ENCODE results near the gene AKT1. TPM values are rescaled to one million over a fixed set of nuclear protein-coding genes. Genes with fewer than 3 reads are reported as not detected.
A peak's percentile ranks its signal among the peaks of the same experiment; 100 is the strongest.

The AKT1 gene
- total and polyA plus RNA-seq, 2 of the 4 experiments (the other 2 are of a cell fraction), result 193 to 221 TPM

DNA sequence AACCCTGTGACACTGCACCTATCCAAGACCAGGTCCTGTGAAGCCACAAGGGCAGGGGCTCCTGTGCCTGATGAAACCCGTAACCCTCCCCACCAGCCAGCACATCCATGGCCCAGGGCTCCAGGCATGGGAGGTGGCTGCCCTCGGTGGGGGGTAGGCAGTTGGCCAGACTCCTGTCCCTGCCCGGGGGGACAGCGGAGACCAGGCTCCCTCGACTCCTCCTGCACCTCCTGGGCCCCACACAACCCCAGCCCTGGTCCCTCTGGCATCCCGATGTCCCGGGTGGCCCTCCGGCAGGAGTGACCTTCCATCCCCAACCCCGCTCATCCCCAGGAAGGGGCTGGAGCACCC is 11.4 kb downstream of the AKT1 start:
- no peak overlapping the region for H3K9ac ChIP-seq (ENCODE audit: low read depth, low read length)
- no peak overlapping the region for H2BK120ac ChIP-seq (ENCODE audit: low read depth, low read length)
- no peak overlapping the region for H3K18ac ChIP-seq (ENCODE audit: low read depth, low read length)
- H3K4me3 ChIP-seq (ENCODE audit: insufficient read depth, low read depth, low read length), result no peak overlapping the region
- ChIA-PET CTCF (no interaction called here), POLR2A (ENCODE audit: unreplicated experiment) (no interaction called here)
- peak overlapping the region; percentile 5 for H2AK9ac ChIP-seq (replicated peaks; ENCODE audit: low read depth, low read length, poor library complexity)
- no peaks in the 10 kb centered on the region for H3K27me3 ChIP-seq (ENCODE audit: control insufficient read depth, insufficient read depth, low read length)
- H2AFZ ChIP-seq (replicated peaks; ENCODE audit: low read length, poor library complexity), result no peak overlapping the region
- no peak overlapping the region for H2BK20ac ChIP-seq (ENCODE audit: low read depth, low read length)
- intact Hi-C loops (cut with micrococcal nuclease), result no loop called here
- H3K9me3 ChIP-seq (ENCODE audit: control insufficient read depth, insufficient read depth, low read length), result no peaks in the 10 kb centered on the region
- peaks cover 66% of the 10 kb centered on the region for H4K20me1 ChIP-seq (ENCODE audit: insufficient read depth, low read length)
- no peak overlapping the region for H2AK5ac ChIP-seq (ENCODE audit: low read depth, low read length)
- peaks cover 33% of the 10 kb centered on the region for H3K36me3 ChIP-seq (ENCODE audit: control insufficient read depth, insufficient read depth, low read length)
- dilution Hi-C loops (cut with HindIII; ENCODE audit: low sequenced_read_pairs, unreplicated experiment), result no loop called here
- no peak overlapping the region for H4K91ac ChIP-seq (ENCODE audit: insufficient read depth, low read depth, low read length)
- no peak overlapping the region for H3K23ac ChIP-seq (ENCODE audit: low read depth, low read length)
- no peaks in the 10 kb centered on the region for H3K9me1 ChIP-seq (ENCODE audit: insufficient read depth, low read length)
- H2BK5ac ChIP-seq (ENCODE audit: low read depth, low read length, poor library complexity, severe bottlenecking), result no peak overlapping the region
- peaks cover 5 to 37% of the 10 kb centered on the region in 2 experiments; a peak in 3 of 4 replicates for H3K79me1 ChIP-seq (ENCODE audit: low read depth in 1 of 2, low read length in 2 of 2)
- no peaks in the 10 kb centered on the region for H3K4me1 ChIP-seq (ENCODE audit: control insufficient read depth, insufficient read depth, low read length)
- no peak overlapping the region for H3K4ac ChIP-seq (ENCODE audit: low read depth, low read length)
- no peak overlapping the region for H3K14ac ChIP-seq (replicated peaks; ENCODE audit: low read depth, low read length)
- H2BK15ac ChIP-seq (ENCODE audit: low read depth, low read length), result no peak overlapping the region
- no TSS peak for BruUV-seq (replicated peaks)
- ATAC-seq (ENCODE audit: low read depth), result no peak
- no peak for TF ChIP-seq FOS (IDR thresholded peaks at IDR 0.05; ENCODE audit: low read depth, low read length)
- TF ChIP-seq RFX5 (IDR thresholded peaks at IDR 0.05; ENCODE audit: low read depth, low read length), result no peak
- no peak for TF ChIP-seq MAFK (IDR thresholded peaks at IDR 0.05; ENCODE audit: low read depth, low read length)
- no peak for TF ChIP-seq MAZ (IDR thresholded peaks at IDR 0.05; ENCODE audit: borderline replicate concordance, low read depth, low read length)
- no peak overlapping the region for H3K4me2 ChIP-seq (ENCODE audit: low read depth, low read length)
- H4K5ac ChIP-seq (ENCODE audit: low read depth, low read length), result no peak overlapping the region
- WGBS, 2 experiments (ENCODE audit: extremely low coverage in 2 of 2, insufficient read length in 1 of 2), result no CpG with 5 or more reads among the region's 9 CpGs
- no peak overlapping the region for H4K8ac ChIP-seq (ENCODE audit: low read depth in 2 of 2, low read length in 2 of 2)
- DNase-seq, result no peak
- in situ Hi-C loops (cut with MboI; ENCODE audit: low sequenced_read_pairs), result no loop called here
- no peak overlapping the region for H3K56ac ChIP-seq (ENCODE audit: extremely low read depth, insufficient read depth, low read length)
- no peak overlapping the region for H3K27ac ChIP-seq (ENCODE audit: insufficient read depth, low read length)
